ENCODE results near the gene CDK14.

The CDK14 gene

DNA sequence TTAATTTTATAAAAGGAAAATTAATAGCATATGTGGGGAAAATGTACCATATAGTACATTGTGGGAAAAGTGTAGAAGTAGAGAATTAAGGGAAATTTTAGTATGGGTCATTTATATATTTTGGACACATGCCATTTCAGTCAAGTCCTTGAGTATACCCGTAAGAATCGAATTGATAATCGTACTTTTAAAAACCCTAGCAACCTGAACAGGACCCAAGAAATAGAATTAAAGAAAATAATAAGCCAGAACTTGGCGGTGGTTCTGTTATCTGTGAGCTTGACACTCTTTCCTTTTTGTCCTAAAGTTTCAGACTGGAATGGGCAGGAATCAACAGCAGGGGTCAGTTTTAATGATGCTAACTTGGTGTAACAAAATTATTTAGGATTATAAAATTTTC is 221.0 kb downstream of the CDK14 start:
- no peak for DNase-seq

DNA sequence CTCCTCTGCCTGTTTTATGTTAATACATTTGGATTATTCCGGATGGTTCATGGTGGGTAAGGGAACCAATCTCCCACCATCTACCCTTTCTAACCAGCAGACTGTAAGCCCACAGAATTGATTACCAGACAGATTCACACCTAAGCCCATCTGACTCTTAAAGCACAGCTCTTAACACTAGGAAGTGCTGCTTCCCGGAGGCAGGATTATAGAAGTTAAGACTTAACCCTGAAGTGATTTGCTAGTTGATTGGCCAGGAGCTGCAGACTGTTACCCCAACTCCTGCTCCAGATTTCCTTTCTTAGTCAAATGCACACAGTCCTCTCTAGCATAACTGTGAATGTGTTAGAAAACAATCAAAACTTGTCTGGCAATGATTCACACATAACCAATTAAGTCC is 221.7 kb downstream of the CDK14 start:
- DNase-seq: no peak

DNA sequence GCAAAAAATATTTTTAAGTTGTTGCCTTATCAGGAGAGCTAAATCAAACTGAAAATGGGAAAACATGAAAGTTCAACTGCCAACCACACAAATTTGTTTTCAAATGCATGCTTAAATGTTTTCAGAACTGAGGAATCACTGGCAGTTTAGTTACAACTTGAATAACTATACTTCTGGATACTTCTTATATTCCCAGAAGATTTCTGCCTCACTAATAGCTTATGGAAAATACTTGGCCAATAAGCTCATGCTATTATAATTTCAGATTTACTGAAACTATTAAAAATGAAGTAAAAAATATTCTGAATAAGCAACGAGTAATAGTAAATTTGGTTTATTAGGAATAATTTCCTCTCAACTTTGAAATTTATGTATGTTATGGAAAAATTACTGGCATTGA is 222.2 kb downstream of the CDK14 start:
- no peak for DNase-seq

DNA sequence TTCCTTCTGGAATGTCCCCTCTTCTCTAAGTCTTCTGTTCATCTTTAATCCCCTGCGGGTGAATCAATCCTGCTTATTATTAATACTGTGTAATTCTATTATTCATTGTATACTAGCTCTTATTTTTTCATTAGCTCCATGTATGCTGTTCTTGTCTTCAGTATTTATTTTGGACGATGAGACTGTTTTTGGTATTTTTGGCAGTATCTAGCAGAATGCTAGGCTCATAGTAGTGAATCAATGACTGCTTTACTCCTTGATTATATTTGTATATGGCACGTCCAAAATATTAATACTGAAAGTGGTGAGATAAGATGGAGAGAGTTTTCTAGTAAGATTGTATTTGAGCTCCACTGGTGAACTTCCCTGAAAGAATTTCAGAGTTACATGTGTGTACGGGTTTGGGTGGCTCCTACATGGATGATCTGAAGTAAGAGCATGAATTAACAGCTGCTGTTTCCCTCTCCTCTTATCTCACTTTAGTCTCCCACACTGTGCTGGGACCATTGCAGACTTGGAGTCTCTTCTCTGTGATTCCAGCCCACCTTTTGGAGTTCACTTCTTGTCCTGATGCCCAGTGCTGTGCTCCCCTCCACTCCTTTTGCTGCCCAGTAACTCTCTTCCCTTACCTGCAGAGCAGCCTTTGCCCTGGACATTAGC is 226.0 kb downstream of the CDK14 start:
- no peak for DNase-seq

DNA sequence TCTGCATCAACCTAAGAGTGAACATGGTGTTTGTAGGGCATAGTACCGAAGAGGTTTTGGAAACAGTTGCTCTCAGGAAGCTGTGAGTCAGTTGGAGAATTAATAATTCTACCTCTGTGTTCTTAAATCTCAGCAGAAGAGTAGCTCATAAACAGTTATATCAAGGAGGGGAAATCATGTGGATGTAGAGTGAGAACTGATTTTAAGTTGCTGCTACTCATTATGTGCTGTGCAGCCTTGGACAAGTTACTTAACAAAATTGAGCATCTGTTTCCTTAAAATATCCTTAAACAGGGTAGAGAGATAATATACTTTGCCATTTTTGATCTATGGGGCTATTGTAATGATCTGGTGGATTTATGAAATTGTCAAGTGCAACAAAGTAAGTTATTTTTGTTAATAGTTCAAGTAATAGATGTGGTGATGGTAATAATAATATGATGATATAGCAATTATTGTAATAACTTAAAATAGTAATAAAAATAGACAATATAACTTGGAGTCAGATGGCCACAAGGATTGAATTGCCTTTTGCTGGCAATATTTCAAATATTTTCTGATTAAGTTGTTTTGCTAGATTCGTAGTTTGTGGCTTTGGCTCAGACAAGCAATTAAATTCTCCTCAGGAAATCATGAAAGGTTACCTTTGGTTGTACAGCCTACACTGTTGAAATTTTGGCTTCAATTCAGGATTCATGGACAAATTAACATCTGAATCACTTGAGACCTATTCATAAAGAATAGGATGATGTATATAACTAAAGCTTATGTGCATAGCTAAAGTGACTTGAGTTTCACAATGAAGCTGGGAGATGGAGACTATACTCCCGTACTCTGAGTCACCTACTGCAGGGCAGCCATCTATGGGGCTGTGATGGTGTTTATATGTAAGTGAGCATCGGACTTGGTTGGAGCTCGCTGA is 228.5 kb downstream of the CDK14 start:
- no peak for DNase-seq

DNA sequence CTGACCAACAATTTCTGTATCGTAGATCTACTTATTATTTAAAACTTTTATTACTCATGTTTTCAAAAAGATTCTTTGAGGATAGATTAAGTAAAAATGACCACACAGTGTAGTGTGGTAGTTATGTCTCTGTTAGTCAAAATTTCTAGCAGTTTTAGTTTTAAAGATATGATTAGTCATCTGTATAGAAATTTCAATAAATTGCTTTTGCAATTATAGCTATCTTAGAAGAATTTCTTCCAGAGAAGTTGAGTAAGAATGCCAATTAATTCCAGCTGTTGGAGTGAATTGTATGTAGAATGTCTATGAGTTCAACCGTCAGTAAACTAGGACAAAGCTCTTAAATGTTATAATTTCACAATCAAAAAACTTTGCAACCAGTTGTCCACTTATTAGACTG is 229.7 kb downstream of the CDK14 start:
- DNase-seq: no peak

DNA sequence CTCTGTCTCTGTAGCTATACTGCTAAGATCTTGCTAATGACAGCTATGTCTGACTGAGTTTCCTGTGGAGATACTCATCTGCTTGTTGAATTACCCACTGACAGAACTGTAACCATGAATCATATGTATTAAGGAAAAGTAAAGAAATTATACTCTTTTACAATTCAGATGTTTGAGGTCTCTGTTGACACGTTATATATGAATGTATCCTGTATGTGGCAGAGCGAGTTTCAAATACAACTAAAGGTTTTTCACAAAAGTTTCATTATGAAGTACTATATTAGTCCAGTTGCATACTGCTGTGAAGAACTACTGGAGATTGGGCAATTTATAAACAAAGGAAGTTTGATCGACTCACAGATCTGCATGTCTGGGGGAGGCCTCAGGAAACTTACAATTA is 232.5 kb downstream of the CDK14 start:
- DNase-seq: no peak

DNA sequence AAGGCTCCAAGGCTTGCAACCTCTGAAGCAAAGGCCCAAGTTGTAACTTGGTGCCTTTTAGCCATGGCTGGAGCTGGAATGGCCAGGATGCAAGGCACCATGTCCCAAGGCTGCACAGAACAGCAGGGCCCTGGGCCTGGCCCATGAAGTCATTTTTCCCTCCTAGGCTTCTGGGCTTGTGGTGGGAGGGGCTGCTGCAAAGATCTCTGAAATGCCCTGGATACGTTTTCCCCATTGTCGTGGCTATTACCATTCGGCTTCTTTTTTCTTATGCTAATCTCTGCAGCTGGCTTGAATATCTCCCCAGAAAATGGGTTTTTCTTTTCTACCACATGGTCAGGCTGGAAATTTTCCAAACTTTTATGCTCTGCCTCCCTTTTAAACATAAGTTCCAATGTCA is 234.2 kb downstream of the CDK14 start:
- DNase-seq: no peak

DNA sequence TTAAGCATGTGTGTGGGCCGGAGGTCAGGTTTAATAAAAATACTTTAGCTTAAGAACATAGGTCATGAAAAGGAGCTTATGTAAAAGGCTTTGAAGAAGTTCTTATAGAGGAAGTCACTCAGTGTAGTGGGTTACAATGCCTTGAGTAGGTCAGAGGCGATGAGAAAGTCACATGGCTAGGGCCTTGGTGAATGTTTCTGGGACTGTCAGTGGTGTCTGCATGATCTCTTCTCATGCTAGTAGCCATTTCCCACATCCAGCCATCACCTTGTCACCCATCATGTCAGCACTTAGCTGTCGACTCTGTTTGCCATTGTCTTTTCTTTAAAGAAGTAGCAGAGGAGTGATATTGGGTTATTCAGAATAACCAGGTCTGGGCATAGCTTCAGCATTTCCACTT is 236.6 kb downstream of the CDK14 start:
- DNase-seq: no peak

DNA sequence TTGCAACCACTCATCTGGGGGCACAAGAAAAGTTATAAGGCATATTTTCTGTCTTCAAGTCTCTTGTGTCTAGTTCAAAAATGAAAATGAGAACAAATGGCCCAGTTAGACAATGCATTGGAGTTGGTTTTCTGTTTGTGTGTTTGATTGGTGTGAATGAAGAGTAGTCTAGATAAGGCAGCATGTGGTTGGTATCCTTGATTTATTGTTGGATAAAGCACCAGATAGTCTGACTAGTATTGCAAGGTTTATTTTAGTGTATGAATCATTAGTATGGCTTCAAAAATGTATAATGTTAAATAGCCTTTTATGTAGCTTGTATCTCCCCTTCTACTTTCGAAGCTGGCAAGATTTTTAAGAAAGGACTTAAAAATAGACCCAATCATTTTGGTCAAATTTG is 237.3 kb downstream of the CDK14 start:
- no peak for DNase-seq

DNA sequence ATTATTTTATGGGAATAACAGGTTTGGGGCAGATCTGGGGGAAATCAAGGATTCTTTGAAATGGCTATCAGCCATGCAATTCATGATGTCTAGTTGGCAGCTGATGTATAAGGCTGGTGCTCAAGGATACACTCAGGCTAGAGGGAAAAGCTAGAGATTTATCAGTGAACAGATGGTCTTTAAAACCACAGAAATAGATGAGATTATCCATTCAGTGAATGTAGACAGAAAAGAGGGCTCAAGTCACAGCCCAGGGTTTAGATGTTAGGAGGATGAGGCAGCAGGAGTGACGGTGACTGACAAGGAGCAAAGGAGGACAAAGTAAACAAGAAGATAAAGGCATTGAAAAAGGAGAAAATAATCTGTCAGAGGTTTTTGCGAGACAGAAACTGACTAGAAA is 238.7 kb downstream of the CDK14 start:
- DNase-seq: no peak

DNA sequence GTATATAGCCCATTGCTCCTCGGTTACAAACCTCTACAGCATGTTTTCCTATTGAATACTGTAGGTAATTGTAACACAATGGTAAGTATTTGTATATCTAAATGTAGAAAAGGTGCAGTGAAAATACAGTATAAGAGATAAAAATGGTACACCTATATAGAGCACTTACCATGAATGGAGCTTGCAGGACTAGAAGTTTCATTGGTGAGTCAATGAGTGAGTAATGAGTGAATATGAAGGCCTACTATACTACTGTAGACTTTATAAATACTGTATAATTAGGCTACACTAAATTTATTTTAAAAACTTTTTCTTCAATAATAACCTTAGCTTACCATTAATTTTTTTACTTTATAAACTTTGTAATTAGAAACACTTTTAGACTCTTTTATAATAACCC is 239.7 kb downstream of the CDK14 start:
- no peak for DNase-seq

DNA sequence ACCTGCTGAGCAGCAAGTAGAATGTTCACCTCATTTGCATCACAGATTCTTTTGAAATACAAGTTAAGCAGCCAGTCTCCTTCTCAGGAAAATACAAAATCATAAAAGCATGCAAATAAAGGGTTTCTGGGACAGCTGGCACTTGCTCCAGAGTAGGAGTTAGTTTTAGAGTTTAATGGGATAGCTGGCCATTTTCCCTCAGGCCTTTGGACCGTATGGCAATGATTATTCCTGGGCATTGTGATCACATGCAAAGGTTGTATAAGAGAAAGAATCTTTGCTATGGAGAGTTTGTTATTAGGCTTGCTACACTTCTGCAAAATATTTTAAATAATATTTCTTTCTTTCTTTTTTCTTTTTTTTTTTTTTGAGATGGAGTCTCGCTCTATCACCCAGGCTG is 240.8 kb downstream of the CDK14 start:
- DNase-seq: no peak

DNA sequence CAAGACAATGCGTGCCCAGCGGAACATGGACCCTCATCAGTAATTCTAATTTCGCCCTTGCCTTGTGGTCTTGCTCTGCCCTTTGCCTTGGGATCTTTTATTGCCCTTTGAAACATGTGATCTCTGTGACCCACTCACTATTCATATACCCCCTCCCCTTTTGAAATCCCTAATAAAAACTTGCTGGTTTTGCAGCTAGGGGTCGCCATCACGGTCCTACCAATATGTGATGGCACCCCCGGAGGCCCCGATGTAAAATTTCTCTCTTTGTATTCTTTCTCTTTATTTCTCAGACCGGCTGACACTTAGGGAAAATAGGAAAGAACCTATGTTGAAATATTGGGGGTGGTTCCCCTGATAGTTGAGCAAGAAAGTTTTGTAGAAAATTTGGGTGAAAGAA is 242.7 kb downstream of the CDK14 start:
- DNase-seq: no peak

DNA sequence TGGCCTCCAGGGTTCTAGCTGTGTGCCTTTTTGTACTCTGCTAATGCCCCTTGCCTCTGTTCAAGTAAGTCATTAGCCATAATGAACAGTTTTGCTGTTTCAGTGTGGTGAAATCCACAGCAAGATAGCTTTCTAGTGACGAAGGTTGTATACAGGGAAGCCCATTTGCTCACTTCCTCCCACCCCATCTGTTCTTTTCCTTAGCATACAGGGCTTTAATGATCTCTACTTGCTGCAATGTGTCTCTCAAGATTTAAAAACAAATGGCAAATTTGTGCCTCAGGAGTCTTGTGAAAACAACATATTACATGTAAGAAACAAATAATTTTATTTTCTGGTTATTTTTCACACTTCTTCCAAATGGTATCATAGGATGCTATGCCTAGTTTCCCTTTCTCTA is 243.2 kb downstream of the CDK14 start:
- no peak for DNase-seq

DNA sequence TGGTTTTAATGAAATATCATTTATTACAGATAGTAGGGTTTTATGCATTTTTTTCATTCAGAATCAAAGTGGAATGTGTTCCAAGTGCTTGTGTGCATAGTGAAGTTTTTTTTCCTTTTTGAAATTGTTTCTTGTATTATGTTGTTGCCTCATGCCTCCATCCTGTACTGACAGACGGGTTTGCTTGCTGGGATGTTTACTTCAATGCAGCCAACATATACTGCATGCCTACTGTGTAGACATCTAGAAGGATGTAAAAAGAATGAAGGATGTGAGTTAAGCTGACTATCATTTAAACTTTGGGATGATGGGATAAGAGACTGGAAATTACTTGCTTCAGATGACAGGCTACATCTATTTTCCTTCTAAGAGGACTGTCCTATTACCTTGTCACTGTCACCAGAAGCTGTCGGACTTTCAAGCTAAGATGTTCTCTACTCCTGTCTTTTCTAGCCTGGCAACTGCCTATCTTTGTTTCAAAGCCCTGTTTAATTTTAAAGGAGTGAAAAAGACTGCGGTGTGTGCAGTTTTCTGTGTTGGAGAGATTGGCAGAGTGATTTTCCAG is 243.7 kb downstream of the CDK14 start:
- DNase-seq: no peak

DNA sequence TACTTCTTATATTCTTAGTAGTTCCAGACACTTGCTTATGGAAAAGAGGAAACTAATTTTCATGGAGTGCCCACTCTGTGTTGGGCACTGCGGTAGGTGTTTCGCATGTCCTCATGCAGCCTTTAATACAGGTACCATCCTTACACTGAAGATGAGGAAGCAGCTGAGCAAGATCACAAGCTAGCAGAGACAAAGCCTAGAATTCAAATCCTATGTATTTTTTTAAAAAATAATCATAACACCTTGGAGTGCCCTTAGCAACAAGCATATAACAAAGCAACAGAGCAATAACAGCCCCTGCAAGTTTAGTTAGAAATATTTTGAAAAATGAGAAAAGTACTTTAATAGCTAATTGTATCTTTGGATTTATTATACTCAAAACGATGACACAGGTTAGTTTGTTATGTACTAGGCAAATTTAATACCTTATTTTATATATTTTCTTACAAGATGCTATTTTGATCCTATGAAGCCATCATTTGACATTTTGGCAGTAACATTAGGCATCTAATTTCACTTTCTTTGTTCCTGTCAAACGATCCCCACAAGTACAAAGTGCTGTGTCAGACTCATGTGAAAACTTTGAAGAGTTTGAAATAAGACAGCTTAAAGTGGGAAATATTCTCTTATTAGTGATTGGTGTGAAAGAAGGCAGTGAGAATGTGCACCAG is 245.8 kb downstream of the CDK14 start:
- no peak for DNase-seq

DNA sequence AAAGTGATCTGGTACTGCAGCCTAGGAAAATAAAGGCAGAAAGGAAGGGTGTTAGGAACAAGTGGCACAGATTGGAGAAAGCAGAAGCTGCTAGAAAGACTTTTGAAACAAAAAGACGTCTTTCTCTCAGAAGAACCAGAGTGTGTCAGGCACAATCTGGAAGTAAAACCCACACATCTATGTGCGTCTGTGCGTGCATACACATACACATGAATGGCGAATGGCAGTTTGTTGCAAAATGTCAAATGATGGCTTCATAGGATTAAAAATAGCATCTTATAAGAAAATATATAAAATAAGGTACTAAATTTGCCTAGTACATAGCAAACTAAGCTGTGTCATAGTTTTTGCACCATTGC is 246.3 kb downstream of the CDK14 start:
- no peak for DNase-seq

DNA sequence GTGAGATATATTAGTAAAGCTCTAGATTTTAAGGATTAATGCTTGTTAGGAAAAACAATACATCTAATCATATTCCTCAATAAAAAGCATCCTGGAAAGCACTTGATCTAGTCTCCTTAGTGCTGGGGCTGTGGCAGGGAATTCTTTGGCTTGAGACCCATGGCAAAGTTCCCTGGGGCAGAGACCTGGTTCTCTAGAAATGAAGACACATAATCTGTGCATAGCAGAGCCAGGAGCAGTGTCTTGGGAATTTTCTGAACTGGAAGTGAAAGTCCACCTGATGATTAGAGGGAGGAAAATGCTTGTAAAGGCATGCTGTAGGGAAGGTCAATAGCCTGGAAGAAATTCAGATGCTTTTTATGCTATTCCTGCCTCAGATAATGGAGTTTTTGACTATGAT is 247.4 kb downstream of the CDK14 start:
- DNase-seq: no peak

DNA sequence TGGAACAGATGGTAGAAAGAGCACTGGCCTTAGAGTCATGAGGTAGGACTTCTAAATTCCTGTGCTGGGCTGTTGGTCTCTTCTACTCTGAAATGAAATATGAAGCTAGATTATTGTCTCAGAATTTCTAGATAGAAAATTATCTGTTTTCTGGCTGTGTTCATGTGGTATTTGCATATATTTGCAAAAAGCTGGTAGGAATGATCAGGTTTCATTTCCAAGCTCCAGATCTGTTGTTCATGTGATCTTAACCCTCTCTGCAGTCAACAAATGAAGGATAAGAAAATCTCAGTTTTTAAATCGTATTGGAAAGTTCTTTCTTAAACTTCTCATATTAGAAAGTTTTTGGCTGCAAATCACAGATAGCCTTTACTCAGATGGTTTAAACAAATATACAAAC is 248.3 kb downstream of the CDK14 start:
- no peak for DNase-seq

DNA sequence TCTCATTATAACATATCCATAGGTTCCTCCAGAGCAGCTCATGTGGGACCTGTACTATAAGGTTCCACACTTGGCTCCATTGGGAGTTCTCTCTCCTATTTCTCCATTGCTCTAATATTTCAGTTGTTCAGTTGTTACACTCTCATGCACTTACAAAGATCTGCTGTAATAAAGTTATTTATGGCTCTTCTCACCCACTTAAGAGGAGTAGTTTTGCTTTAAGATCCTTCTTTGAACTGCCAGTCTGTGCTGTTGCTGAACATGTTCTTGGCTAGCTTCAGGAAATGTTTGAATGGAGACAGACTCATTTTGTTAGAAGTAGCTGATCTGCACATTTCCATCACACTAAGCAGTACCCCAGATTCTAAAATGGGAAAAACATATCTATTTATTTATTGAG is 250.1 kb downstream of the CDK14 start:
- DNase-seq: no peak

DNA sequence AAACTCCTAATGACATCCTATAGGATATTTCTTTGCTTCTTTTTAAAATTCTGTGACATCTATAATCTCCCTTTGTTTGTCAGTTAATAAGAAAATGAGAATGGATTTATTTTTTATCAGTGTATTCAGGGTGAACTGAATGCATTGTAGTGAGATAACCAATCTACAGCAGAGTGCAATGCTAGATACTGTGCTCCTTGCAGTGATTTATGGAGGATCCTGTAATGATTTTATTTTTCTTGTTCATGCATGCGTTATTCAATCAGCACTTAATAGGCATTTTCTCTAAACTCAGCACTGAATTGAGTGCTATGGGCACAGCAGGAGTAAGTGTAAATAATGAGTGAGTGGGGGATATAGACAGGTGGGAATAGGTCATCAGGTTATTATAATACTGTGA is 253.9 kb downstream of the CDK14 start:
- no peak for DNase-seq

DNA sequence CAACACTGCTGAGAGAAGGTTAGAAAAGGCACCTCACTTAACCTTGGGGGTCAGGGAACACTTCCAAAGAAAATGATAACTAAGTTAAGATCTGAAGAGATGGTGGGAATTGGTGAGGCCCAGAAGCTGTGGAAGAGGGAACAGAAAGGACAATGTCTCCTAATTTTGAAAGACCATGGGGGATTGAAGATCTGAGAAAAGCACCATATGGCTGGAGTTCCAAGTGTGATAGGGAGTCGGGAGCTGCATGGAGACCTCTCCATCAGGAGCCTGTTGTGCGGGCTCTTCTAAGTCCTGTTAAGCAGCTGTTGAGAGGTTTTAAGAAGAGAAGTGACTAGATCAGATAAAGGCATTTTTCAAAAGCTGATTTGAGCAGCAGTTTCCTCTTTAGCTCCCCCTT is 254.3 kb downstream of the CDK14 start:
- DNase-seq: no peak

DNA sequence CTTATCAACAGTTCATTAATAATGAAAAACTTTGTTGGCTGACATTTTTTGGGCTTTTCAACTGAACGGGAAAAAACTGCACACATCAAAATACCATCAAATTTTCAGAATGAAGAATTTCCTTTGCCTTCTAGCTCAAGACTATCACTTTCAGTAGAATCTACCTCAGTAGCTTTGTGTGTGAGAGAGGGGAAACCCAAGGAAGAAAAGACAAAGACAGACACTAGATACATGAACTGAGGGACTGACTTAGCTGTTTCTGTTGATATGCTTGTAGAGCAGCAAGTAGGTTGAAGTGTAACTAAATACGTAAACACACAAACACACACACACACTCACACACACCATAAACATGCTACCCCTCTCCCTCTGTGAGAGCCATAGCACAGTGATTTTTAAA is 257.1 kb downstream of the CDK14 start:
- no peak for DNase-seq

Measured in GOT3 (cell line).